Loucy (cell line): ENCODE measurements around the gene MOV10L1.

Experiments used
- CTCF ChIP-seq: fragments of 200-600 bp; sonication (generic); conservative IDR thresholded peaks from 2 replicates; pipeline ENCODE4 v1.5.1; 2014; ENCODE audit warnings: mild to moderate bottlenecking, antibody characterized with exemption, low read length
- EZH2phosphoT487 ChIP-seq: fragments of 200-600 bp; IDR thresholded peaks from 2 replicates; pipeline ENCODE4 v1.6.1; 2018; ENCODE audit warnings: antibody characterized with exemption, mild to moderate bottlenecking, moderate library complexity, borderline replicate concordance

GRCh38 chr22:50171319-50171964 is 81.6 kb downstream of the MOV10L1 start:
- TF ChIP-seq CTCF: no peak
- no peak for TF ChIP-seq EZH2phosphoT487
